Ovary (tissue), 3 donors: ENCODE data around the gene MAK.

ENCODE experiments used
- EP300 ChIP-seq: sonication (generic); formaldehyde crosslinking; IDR thresholded peaks from one replicate; pipeline ENCODE4 v1.6.1; 2017; ENCODE audit warnings: antibody characterized with exemption
- POLR2A ChIP-seq: fragments of 450-650 bp; IDR thresholded peaks from one replicate; pipeline ENCODE4 v1.6.1; 2017; ENCODE audit warnings: antibody characterized with exemption, mild to moderate bottlenecking, moderate library complexity
- TF ChIP-seq, protein P1 (sequence below), 3 donors: fragments of 450-650 bp in 2 of 3; fragments of 200-600 bp in 1 of 3; IDR thresholded peaks; one replicate each; pipeline versions ENCODE4 v1.5.1 to v1.8.0; 2016 to 2022; ENCODE audit warnings: antibody characterized with exemption in 3 of 3, mild to moderate bottlenecking in 1 of 3
- donor health status: DM: no; HTN: no; CAD: no.

DNA sequence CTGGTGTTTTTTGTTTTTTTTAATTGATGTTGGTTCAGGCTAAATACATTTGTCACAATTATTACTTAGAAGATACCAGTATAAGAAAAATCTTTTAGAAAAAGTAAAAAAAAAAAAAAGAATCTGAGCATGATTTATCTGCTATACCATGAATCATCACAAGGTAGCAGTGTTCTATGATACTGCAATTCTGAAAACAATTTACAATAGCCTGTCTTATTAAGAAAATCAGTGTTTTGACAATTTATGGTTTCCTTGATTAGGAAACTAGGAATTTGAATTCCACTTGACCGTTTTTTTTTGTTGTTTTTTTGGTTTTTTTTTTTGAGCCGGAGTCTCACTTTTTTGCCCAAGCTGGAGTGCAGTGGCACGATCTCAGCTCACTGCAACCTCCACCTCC, 9.3 kb upstream of the MAK start:
- TF ChIP-seq, protein P1, sequence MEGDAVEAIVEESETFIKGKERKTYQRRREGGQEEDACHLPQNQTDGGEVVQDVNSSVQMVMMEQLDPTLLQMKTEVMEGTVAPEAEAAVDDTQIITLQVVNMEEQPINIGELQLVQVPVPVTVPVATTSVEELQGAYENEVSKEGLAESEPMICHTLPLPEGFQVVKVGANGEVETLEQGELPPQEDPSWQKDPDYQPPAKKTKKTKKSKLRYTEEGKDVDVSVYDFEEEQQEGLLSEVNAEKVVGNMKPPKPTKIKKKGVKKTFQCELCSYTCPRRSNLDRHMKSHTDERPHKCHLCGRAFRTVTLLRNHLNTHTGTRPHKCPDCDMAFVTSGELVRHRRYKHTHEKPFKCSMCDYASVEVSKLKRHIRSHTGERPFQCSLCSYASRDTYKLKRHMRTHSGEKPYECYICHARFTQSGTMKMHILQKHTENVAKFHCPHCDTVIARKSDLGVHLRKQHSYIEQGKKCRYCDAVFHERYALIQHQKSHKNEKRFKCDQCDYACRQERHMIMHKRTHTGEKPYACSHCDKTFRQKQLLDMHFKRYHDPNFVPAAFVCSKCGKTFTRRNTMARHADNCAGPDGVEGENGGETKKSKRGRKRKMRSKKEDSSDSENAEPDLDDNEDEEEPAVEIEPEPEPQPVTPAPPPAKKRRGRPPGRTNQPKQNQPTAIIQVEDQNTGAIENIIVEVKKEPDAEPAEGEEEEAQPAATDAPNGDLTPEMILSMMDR (IDR thresholded peaks at IDR 0.05), result no peak
- TF ChIP-seq POLR2A (no peak), EP300 (no peak)
